AG04450 (cell line): Measurements from ENCODE around the gene ZNF174. TPM values are rescaled to one million over a fixed set of nuclear protein-coding genes. Genes with fewer than 3 reads are reported as not detected.

ENCODE experiments used
- CTCF ChIA-PET: fragments of 300-600, 350-600 bp; formaldehyde crosslinking; extraction: SDS; loops from one replicate; lab custom pipeline; 2022; ENCODE audit warnings: antibody characterized with exemption, inconsistent platforms; lab: Charles Lee
- POLR2A ChIA-PET: fragments of 350-600 bp; formaldehyde crosslinking; extraction: SDS; loops from one replicate; lab custom pipeline; 2021; ENCODE audit warnings: antibody characterized with exemption, inconsistent platforms; lab: Yijun Ruan, JAX
- DNase-seq: peaks from one replicate; pipeline ENCODE4 v3.0.0-alpha.2; 2011; ENCODE audit warnings: low read depth, low spot score
- H3K27ac ChIP-seq: one replicate; pipeline ENCODE4 v1.5.1; 2012; ENCODE audit warnings: low read depth, low read length, control low read depth
- H3K27me3 ChIP-seq: one replicate; pipeline ENCODE4 v1.6.0; 2012; ENCODE audit warnings: low read length; ENCODE audit not compliant: control insufficient read depth, insufficient read depth
- H3K4me3 ChIP-seq: 2 replicates; pipeline ENCODE4 v1.5.1; 2011; ENCODE audit warnings: mild to moderate bottlenecking, low read depth, low read length, control low read depth
- H3K9me3 ChIP-seq: 2 replicates; pipeline ENCODE4 v1.5.1; 2012; ENCODE audit warnings: low read length; ENCODE audit not compliant: control insufficient read depth, insufficient read depth
- CTCF ChIP-seq: IDR thresholded peaks from 2 replicates; pipeline ENCODE4 v1.5.1; 2011; ENCODE audit warnings: low read depth, low read length, control low read depth, inconsistent platforms
- polyA plus RNA-seq: library from polyadenylated mRNA; depleted of rRNA; stranded (reverse); fragments of >200 nt; gene quantifications from 2 replicates; pipeline ENCODE4 v1.2.3, GENCODE V29; 2011

ZNF174 gene
- polyA plus RNA-seq, 1 experiment, result 10.9 TPM

- DNase-seq, result no peak
- Histone ChIP-seq H3K4me3 (peak overlapping the region; percentile 88), H3K27ac (peak overlapping the region; percentile 61), H3K27me3 (no peaks in the 10 kb centered on the region), H3K9me3 (peaks cover 52% of the 10 kb centered on the region)
- TF ChIP-seq CTCF, result no peak
- CTCF ChIA-PET, result interaction anchor here (1.1 kb wide), 1 partner anchor 9 kb away, joined by 3 read pairs; no protein-coding TSS in a partner anchor
- POLR2A ChIA-PET, result interaction anchor here (0.6 to 2.7 kb wide), 4 partner anchors 39 to 56 kb away, joined by 3 to 8 read pairs (median 4); partner anchors contain the start of genes NAA60 and ZNF597
These were observed 843 bp downstream of the ZNF174 start for GRCh38 chr16:3401719-3402397.

GRCh38 chr16:3408561-3409197 is 7.7 kb downstream of the ZNF174 start:
- no peak for TF ChIP-seq CTCF
- ChIA-PET CTCF (no interaction called here), POLR2A (interaction anchor here (1.0 kb wide), 1 partner anchor 8 kb away, joined by 3 read pairs; the partner anchor contains the start of genes ZNF174 and ZSCAN32)
- H3K27ac ChIP-seq, result no peak overlapping the region
- peaks cover 85% of the 10 kb centered on the region for H3K9me3 ChIP-seq
- no peaks in the 10 kb centered on the region for H3K27me3 ChIP-seq
- no peak overlapping the region for H3K4me3 ChIP-seq
- DNase-seq, result no peak

- Histone ChIP-seq H3K27ac (no peak overlapping the region), H3K27me3 (no peaks in the 10 kb centered on the region), H3K9me3 (peaks cover 74% of the 10 kb centered on the region), H3K4me3 (no peak overlapping the region)
- CTCF ChIA-PET, result no interaction called here
- POLR2A ChIA-PET, result no interaction called here
- no peak for DNase-seq
- TF ChIP-seq CTCF, result no peak
These were observed 12.8 kb downstream of the ZNF174 start for GRCh38 chr16:3413730-3414379.

GRCh38 chr16:3431779-3432219 is 30.8 kb downstream of the ZNF174 start:
- Histone ChIP-seq H3K27ac (no peak overlapping the region), H3K9me3 (peaks cover 7% of the 10 kb centered on the region), H3K4me3 (no peak overlapping the region), H3K27me3 (no peaks in the 10 kb centered on the region)
- ChIA-PET CTCF (no interaction called here), POLR2A (no interaction called here)
- no peak for DNase-seq
- TF ChIP-seq CTCF, result no peak
